CD1c-positive myeloid dendritic cell (primary cell): ENCODE results near the gene TEX47.

Experiments
- DNase-seq: peaks from one replicate; pipeline ENCODE4 v3.0.0-alpha.2; 2016; ENCODE audit errors: extremely low spot score

Gene TEX47

DNA sequence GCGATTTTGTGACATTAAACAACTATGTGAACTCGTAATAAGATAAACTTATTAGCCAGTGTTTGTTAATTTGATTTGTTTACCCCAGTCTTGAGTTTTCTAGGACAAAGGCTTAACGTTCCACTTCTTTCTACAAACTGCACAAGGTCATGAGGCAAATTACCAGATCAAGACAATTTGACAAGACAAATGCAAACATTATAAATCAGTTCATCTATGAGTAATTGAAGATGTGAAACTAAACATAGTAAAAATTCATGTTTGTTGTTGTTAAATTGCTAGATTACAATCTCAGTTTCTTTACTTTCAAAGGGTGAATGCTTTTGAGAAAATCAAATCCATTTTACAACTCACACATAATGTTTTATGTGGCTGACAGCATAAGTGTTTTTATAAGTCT, 49.4 kb downstream of the TEX47 start:
- no peak for DNase-seq
